Measurements from ENCODE around the gene TRIM9. TPM values are rescaled to one million over a fixed set of nuclear protein-coding genes. Genes with fewer than 3 reads are reported as not detected.

The TRIM9 gene
- total and polyA plus RNA-seq, 2 of the 4 experiments (the other 2 are of a cell fraction): under 0.01 to 0.09 TPM

- Histone ChIP-seq H3K9me3 (ENCODE audit: control insufficient read depth, insufficient read depth, low read length) (no peaks in the 10 kb centered on the region), H3K4me1 (ENCODE audit: control insufficient read depth, insufficient read depth, low read length) (0 out of 2 replicates have a peak, but pooled peaks cover 1% of the 10 kb centered on the region), H3K4me3 (ENCODE audit: insufficient read depth, low read depth, low read length) (no peak overlapping the region), H2AK9ac (replicated peaks; ENCODE audit: low read depth, low read length, poor library complexity) (no peak overlapping the region), H3K14ac (replicated peaks; ENCODE audit: low read depth, low read length) (no peak overlapping the region), H3K56ac (ENCODE audit: extremely low read depth, insufficient read depth, low read length) (no peak overlapping the region), H4K5ac (ENCODE audit: low read depth, low read length) (no peak overlapping the region), H3K18ac (ENCODE audit: low read depth, low read length) (no peak overlapping the region), H3K4me2 (ENCODE audit: low read depth, low read length) (no peak overlapping the region), H4K91ac (ENCODE audit: insufficient read depth, low read depth, low read length) (no peak overlapping the region), H3K9ac (ENCODE audit: low read depth, low read length) (no peak overlapping the region), H2AFZ (replicated peaks; ENCODE audit: low read length, poor library complexity) (no peak overlapping the region), H2BK5ac (ENCODE audit: low read depth, low read length, poor library complexity, severe bottlenecking) (no peak overlapping the region), H2BK120ac (ENCODE audit: low read depth, low read length) (no peak overlapping the region), H3K79me1 (ENCODE audit: low read depth in 1 of 2, low read length in 2 of 2) (no peaks in the 10 kb centered on the region), H3K23ac (ENCODE audit: low read depth, low read length) (no peak overlapping the region), H3K27ac (ENCODE audit: insufficient read depth, low read length) (no peak overlapping the region), H4K20me1 (ENCODE audit: insufficient read depth, low read length) (no peaks in the 10 kb centered on the region), H4K8ac (ENCODE audit: low read depth in 2 of 2, low read length in 2 of 2) (no peak overlapping the region), H2BK15ac (ENCODE audit: low read depth, low read length) (no peak overlapping the region), H3K4ac (ENCODE audit: low read depth, low read length) (no peak overlapping the region), H3K36me3 (ENCODE audit: control insufficient read depth, insufficient read depth, low read length) (no peaks in the 10 kb centered on the region), H2AK5ac (ENCODE audit: low read depth, low read length) (no peak overlapping the region), H2BK20ac (ENCODE audit: low read depth, low read length) (no peak overlapping the region), H3K27me3 (ENCODE audit: control insufficient read depth, insufficient read depth, low read length) (peaks cover 9% of the 10 kb centered on the region), H3K9me1 (ENCODE audit: insufficient read depth, low read length) (0 out of 2 replicates have a peak, but pooled peaks cover 2% of the 10 kb centered on the region)
- in situ Hi-C loops (cut with MboI; ENCODE audit: low sequenced_read_pairs) (no loop called here), dilution Hi-C loops (cut with HindIII; ENCODE audit: low sequenced_read_pairs, unreplicated experiment) (no loop called here), intact Hi-C loops (cut with micrococcal nuclease) (no loop called here)
- ATAC-seq (ENCODE audit: low read depth): peak; percentile 53; the same call in 1 of the 2 replicates
- BruUV-seq (replicated peaks): no TSS peak
- TF ChIP-seq RCOR1 (IDR thresholded peaks at IDR 0.05; ENCODE audit: insufficient replicate concordance, low read length) (no peak), SMC3 (IDR thresholded peaks at IDR 0.05; ENCODE audit: low read depth, low read length) (no peak), BHLHE40 (IDR thresholded peaks at IDR 0.05; ENCODE audit: low read depth, low read length) (no peak), USF2 (IDR thresholded peaks at IDR 0.05; ENCODE audit: low read depth, low read length) (no peak), CHD1 (IDR thresholded peaks at IDR 0.05; ENCODE audit: low read depth, low read length) (no peak), FOS (IDR thresholded peaks at IDR 0.05; ENCODE audit: low read depth, low read length) (no peak), RAD21 (IDR thresholded peaks at IDR 0.05; ENCODE audit: low read length) (no peak), MXI1 (IDR thresholded peaks at IDR 0.05; ENCODE audit: borderline replicate concordance, low read depth, low read length) (no peak), ELK1 (IDR thresholded peaks at IDR 0.05; ENCODE audit: borderline replicate concordance, low read depth, low read length) (no peak), MAZ (IDR thresholded peaks at IDR 0.05; ENCODE audit: borderline replicate concordance, low read depth, low read length) (no peak), CEBPB (IDR thresholded peaks at IDR 0.05; ENCODE audit: low read depth, low read length) (no peak), NFE2L2 (IDR thresholded peaks at IDR 0.05; ENCODE audit: low read depth, low read length) (no peak), RFX5 (IDR thresholded peaks at IDR 0.05; ENCODE audit: low read depth, low read length) (no peak), MAFK (IDR thresholded peaks at IDR 0.05; ENCODE audit: low read depth, low read length) (no peak), CTCF (conservative IDR thresholded peaks at IDR 0.05; ENCODE audit: low read depth, low read length) (no peak), POLR2A (IDR thresholded peaks at IDR 0.05; ENCODE audit: low read depth, low read length) (no peak)
- WGBS, 2 experiments (ENCODE audit: extremely low coverage in 2 of 2, insufficient read length in 1 of 2): 18% methylated on average over 2 of the region's 2 CpGs; no CpG with 5 or more reads in 1 of the 2 experiments
- ChIA-PET POLR2A (ENCODE audit: unreplicated experiment) (no interaction called here), CTCF (interaction anchor here (1.1 kb wide), 1 partner anchor 9 kb away, joined by 3 read pairs; no protein-coding TSS in a partner anchor)
- peak; percentile 67 for DNase-seq
These were observed 80.8 kb downstream of the TRIM9 start for GRCh38 chr14:51014086-51014485.

Measured in IMR-90 (cell line).